Glutamatergic neuron (in vitro differentiated cells): ENCODE results near the gene LONRF2. TPM values are rescaled to one million over a fixed set of nuclear protein-coding genes. Genes with fewer than 3 reads are reported as not detected.

Source experiments
- DNase-seq: peaks from one replicate; pipeline ENCODE4 v3.0.0; 2022
- H3K27ac Mint-ChIP-seq: one replicate; pipeline ENCODE4 v1.8.0; 2020; ENCODE audit warnings: mild to moderate bottlenecking, mixed read lengths, inconsistent platforms; ENCODE audit not compliant: unreplicated experiment
- H3K27me3 Mint-ChIP-seq: one replicate; pipeline ENCODE4 v1.8.0; 2020; ENCODE audit warnings: mild to moderate bottlenecking, moderate library complexity, mixed read lengths, inconsistent platforms; ENCODE audit not compliant: unreplicated experiment
- H3K36me3 Mint-ChIP-seq: one replicate; pipeline ENCODE4 v1.8.0; 2020; ENCODE audit warnings: mild to moderate bottlenecking, mixed read lengths, inconsistent platforms; ENCODE audit not compliant: unreplicated experiment
- H3K4me1 Mint-ChIP-seq: one replicate; pipeline ENCODE4 v1.8.0; 2020; ENCODE audit warnings: mild to moderate bottlenecking, low read depth, mixed read lengths, inconsistent platforms; ENCODE audit not compliant: unreplicated experiment
- H3K4me3 Mint-ChIP-seq: one replicate; pipeline ENCODE4 v1.8.0; 2020; ENCODE audit warnings: mild to moderate bottlenecking, mixed read lengths, inconsistent platforms; ENCODE audit not compliant: unreplicated experiment
- H3K9me3 Mint-ChIP-seq: one replicate; pipeline ENCODE4 v1.8.0; 2020; ENCODE audit warnings: mild to moderate bottlenecking, moderate library complexity, mixed read lengths, inconsistent platforms; ENCODE audit not compliant: unreplicated experiment
- total RNA-seq: library from RNA; stranded (reverse); fragmentation: NEBNext Ultra II Directional; extraction: Animal tissue kit (Norgen Biotek cat#: 25700); gene quantifications from one replicate; pipeline ENCODE4 v1.2.1, GENCODE V29; 2021; ENCODE audit not compliant: unreplicated experiment
- TF ChIP-seq, protein P1 (sequence below): fragments of 200-600 bp; sonication (generic); IDR thresholded peaks from one replicate; pipeline ENCODE4 v1.5.0; 2021; ENCODE audit not compliant: partially characterized antibody, unreplicated experiment

Gene LONRF2
- total RNA-seq, 1 donor from 2014 or later = 1.3 TPM

DNA sequence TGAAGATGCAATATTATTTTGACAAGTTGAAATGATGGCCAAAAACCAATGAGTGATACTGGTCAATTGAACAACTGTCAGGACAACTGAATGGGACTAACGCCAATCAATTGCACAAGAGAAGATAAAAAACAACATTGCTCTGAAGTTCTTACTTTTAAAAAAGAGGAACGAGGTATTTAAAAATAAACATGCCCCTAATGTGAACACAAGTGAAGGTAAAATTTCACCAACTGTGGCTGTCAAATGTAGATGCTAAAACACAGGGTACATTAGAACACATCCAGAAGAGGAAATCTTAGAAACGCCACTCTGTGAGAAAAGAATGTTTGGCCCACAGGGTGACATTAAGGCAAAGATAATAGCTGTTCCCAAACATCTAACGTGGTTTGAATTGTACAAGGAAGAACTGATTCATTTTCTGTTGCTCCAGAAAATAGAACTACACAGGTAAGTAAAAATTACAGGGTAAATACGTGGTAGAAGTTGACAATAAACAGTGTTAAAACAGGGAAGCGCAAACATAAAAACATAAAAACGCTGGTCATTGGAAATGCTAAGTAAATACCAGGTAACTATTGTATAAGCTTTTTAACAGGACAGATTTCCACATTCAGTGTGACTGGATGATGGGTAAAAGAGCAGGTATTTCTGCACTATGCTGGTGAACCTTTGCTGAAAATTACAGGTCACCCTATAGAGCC, 20.3 kb downstream of the LONRF2 start:
- Mint-ChIP-seq H3K4me1 (no peaks in the 10 kb centered on the region), H3K4me3 (no peak overlapping the region), H3K36me3 (peaks cover 8% of the 10 kb centered on the region), H3K27ac (no peak overlapping the region), H3K9me3 (peaks cover 2% of the 10 kb centered on the region), H3K27me3 (no peaks in the 10 kb centered on the region)
- no peak for DNase-seq
- TF ChIP-seq, protein P1, sequence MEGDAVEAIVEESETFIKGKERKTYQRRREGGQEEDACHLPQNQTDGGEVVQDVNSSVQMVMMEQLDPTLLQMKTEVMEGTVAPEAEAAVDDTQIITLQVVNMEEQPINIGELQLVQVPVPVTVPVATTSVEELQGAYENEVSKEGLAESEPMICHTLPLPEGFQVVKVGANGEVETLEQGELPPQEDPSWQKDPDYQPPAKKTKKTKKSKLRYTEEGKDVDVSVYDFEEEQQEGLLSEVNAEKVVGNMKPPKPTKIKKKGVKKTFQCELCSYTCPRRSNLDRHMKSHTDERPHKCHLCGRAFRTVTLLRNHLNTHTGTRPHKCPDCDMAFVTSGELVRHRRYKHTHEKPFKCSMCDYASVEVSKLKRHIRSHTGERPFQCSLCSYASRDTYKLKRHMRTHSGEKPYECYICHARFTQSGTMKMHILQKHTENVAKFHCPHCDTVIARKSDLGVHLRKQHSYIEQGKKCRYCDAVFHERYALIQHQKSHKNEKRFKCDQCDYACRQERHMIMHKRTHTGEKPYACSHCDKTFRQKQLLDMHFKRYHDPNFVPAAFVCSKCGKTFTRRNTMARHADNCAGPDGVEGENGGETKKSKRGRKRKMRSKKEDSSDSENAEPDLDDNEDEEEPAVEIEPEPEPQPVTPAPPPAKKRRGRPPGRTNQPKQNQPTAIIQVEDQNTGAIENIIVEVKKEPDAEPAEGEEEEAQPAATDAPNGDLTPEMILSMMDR = no peak

DNA sequence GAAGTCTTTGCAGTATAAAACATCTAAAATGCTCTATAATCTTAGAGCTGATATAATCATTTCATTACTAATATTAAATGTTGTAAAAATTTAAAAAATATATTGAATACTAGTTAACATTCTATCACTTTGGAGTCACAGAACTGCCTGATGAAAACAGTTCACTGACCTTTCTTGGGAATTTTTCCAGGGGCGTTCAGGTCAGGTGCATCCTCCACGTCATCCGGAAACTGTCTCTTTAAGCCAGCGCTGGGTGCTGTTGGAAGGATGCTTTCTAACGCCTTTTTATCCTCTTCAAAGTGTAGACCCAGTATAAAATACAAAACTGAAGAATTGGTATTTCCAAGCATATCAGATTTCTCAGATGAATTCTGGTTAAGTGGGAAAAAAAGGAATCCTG, 22.8 kb downstream of the LONRF2 start:
- no peak overlapping the region for H3K27ac Mint-ChIP-seq
- no peak overlapping the region for H3K4me3 Mint-ChIP-seq
- no peak for DNase-seq
- H3K9me3 Mint-ChIP-seq = peaks cover 2% of the 10 kb centered on the region
- H3K27me3 Mint-ChIP-seq = no peaks in the 10 kb centered on the region
- no peaks in the 10 kb centered on the region for H3K4me1 Mint-ChIP-seq
- TF ChIP-seq, protein P1 = no peak
- peaks cover 8% of the 10 kb centered on the region for H3K36me3 Mint-ChIP-seq

DNA sequence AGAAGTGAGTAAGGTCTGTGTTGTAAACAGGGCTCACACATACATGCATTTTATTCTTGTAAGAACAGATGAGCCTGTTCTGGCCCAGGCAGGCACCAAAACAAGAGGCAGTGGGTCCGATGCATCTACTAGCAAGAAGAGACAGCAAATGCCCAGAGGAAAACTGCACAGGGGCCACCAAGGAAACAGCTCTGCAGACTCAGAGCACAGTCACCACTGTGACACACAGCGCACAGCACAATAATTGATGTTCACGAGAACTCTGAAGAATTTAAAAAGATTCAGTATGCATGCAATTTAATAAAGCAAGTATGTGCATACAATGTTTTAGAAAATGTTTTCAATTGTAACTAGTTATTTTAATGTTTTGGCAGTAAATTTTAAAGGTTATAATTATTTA, 24.8 kb downstream of the LONRF2 start:
- H3K27ac Mint-ChIP-seq = no peak overlapping the region
- DNase-seq = no peak
- H3K9me3 Mint-ChIP-seq = no peaks in the 10 kb centered on the region
- H3K4me3 Mint-ChIP-seq = no peak overlapping the region
- no peaks in the 10 kb centered on the region for H3K36me3 Mint-ChIP-seq
- H3K27me3 Mint-ChIP-seq = no peaks in the 10 kb centered on the region
- TF ChIP-seq, protein P1 = no peak
- H3K4me1 Mint-ChIP-seq = no peaks in the 10 kb centered on the region

DNA sequence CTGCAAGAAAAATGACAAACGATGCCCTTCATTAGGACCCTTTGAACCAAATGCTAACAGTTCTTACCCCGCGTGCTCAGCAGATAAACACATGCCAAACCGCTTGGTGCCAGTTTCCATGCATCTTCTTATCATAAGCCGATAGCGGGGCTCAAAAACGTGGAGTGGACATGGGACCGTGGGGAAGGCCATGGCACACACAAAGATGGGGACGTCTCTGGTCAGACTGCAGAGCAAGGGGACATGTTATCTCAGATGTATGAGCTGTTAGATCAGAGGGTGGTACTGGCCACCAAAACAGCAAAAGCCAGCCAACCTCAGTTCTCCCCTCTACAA, 28.2 kb downstream of the LONRF2 start:
- Mint-ChIP-seq H3K36me3 (no peaks in the 10 kb centered on the region), H3K27me3 (no peaks in the 10 kb centered on the region), H3K9me3 (no peaks in the 10 kb centered on the region), H3K27ac (no peak overlapping the region), H3K4me1 (no peaks in the 10 kb centered on the region), H3K4me3 (no peak overlapping the region)
- TF ChIP-seq, protein P1 = no peak
- no peak for DNase-seq

- H3K27ac Mint-ChIP-seq = peak overlapping the region; percentile 22
- no peaks in the 10 kb centered on the region for H3K36me3 Mint-ChIP-seq
- no peak for DNase-seq
- TF ChIP-seq, protein P1 = no peak
- no peaks in the 10 kb centered on the region for H3K9me3 Mint-ChIP-seq
- no peaks in the 10 kb centered on the region for H3K4me1 Mint-ChIP-seq
- H3K27me3 Mint-ChIP-seq = no peaks in the 10 kb centered on the region
- H3K4me3 Mint-ChIP-seq = no peak overlapping the region
Observed at GRCh38 chr2:100293341-100294161, 28.8 kb downstream of the LONRF2 start.
